ENCODE results near the gene FAS. TPM values are rescaled to one million over a fixed set of nuclear protein-coding genes. Genes with fewer than 3 reads are reported as not detected.

Gene FAS
- polyA plus RNA-seq, 1 donor: 6.2 TPM

DNA sequence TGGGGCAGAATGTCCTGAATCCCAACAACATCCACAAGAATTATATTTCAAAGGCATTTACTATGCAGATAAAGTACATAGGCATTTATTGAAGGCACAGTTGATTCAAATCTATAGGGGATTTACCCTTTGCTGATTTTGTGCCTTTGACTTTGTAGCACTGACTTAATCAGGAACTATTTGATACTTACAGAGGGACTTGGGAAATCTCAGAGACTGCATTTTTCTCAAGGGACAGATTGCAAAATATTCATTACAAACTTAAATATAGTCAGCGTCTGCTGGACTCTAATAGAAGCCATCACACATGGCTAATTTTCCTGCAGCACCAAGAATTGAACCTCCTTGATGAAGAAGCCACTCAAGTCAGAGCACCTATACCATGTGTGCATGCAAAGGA lies 44.9 kb downstream of the FAS start:
- no peak for DNase-seq (ENCODE audit: low read depth)

DNA sequence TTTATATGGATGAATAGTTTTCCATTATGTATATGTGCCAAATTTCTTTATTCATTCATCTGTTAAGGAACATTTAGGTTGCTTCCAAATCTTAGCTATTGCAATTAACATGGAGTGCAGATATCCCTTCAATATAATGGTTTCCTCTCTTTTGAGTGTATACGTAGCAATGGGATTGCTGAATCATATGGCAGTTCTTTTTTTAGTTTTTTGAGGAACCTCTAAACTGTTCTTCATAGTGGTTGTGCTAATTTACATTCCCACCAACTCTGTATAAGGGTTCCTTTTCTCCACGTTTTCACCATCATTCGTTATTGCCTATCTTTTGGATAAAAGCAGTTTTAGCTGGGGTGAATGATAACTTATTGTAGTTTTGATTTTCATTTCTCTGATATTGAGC lies 46.5 kb downstream of the FAS start:
- no peak for DNase-seq (ENCODE audit: low read depth)

DNA sequence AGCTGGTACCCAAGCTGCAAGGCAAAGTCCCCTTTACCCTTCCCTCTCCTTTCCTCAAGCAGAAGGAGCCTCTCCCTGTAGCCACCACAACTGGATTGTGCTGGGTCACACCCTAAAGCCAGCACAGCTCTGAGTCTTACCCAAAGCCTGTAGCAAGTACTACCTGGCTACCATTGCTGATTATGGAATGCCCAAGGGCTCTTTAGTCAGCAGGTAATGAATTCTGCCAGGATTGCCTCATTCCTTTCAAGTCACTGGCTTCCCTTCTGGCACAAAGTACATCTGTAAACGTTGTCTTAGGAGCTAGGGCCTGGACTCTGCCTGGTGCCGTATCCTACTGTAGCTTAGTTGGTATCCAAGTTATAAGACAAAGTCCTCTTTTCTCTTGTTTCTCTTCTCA lies 52.0 kb downstream of the FAS start:
- no peak for DNase-seq (ENCODE audit: low read depth)

DNA sequence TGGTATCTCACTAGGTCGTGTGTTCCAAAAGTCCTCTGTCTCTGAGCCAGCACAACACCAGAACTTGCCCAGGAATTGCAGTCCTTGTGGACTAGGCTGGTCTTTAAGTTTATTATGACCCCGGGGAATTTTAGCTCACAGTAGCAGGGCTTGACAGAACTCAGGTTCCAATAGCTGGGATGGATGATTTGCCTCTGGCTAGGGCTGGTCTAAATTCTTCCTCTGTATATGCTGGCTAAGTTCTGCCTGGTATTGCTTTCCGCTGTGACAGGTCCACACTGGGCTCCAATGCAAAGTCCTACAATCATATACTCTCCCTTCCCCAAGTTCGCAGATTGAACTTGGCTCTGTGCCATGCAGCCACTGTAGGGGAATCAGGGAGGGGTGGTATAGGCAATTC lies 52.5 kb downstream of the FAS start:
- no peak for DNase-seq (ENCODE audit: low read depth)

DNA sequence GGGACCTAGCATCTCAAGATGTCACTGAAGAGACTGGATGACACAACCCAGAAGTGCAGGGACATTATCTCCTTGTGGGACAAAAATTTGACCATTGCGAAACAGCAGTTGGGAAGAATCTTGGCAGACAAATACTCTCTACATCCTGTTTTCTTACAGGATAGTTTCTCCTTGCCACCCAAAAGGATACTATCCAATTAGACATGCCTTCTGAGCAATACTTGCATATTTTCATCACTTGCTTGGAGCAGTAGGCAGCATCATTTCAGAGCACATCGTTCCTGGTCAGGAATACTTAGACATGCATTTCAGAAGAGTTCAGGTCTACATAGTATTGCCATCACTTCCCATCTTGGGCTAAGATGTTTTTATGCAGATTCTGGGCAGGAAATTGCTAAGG lies 56.8 kb downstream of the FAS start:
- no peak for DNase-seq (ENCODE audit: low read depth)

DNA sequence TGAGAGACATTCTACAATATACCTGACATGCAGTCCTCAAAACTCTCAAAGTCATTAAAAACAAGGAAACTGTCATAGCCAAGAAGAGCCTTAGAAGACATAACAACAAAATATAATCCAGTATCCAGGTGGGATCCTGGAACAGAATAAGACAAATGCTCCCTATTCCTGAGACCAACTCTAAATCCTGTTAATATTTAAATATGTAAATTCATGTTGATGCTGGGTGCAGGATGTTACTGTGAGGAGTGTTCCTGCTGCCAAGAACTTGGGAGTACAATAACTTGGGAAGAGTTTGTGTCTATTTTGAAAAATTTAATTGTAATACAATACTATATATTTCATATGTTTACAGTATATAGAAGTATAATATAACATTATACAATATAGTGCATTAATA lies 61.0 kb downstream of the FAS start:
- no peak for DNase-seq (ENCODE audit: low read depth)

DNA sequence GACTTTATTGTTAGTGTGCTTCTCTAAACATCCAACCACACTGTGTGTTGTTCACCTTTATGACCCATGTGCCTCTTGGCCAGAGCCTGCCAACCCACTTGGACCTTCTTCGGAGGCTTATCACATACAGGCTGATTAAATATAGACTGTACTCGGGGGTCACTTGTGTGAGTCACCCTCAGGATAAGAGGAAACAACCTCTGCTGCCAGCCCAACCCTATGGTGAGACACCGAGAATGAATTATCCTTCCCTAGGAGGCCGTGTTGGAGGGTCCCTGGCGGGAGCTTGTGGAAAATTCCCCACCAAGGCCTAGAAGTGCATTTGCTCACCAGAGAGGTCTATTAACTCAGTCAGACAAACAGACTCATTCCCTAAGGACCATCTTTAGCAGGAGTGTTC lies 63.0 kb downstream of the FAS start:
- no peak for DNase-seq (ENCODE audit: low read depth)

DNA sequence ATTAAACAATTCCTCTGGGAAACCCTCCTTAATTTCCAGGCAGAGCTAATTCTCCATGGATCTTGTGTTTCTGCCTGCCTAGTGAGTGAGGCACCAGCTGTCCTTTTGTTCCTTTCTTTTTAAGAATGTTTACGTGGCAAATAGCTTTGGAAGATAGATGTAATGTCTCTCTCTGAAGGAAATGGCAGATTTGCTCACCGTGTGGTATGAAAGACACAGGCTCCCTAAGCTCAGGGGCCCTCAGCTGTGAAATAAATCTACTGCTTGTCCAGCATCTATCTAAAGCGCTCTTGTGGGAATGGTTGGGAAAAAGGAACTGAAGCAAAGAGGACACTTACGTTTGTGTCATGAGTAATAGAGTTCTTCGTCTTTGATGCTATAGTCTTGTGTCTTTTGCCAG lies 64.6 kb downstream of the FAS start:
- DNase-seq (ENCODE audit: low read depth): no peak

DNA sequence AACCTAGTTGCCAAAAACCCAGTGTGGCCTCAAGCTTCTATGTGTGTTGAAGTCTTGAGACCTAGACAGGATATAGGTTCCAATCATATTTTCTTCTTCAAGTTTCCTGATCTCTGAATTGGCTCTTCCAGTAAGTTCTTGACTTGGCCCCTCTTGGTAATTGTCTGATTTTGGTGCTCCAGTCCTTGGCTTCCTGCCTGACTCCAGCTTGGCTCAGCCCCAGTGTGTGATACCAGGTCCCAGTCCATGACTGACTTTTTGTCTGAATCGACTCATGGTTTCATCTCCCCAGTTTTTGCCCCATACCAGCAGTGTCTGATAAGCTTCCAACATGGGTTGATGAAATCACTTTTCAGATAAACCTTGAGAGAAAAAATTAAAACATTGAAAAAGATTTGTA lies 72.3 kb downstream of the FAS start:
- DNase-seq (ENCODE audit: low read depth): no peak

DNA sequence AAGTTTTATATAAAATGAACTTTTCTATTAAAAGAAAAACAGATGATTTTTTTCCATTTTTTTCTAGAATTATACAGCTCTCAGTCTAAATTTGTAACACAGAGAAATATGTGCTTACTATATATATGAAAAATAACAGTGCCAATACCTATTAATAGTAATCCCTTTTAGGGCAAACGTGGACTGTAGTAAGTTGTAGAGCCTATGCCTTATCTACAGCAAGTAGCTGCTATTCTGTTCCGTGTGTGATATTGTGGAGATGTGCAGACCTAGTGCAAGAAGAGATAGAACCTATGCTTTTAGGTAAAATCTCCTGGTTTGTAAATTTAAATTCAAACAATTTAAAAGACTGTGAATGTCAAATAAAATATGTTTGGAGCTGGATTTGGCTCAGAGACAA lies 72.9 kb downstream of the FAS start:
- no peak for DNase-seq (ENCODE audit: low read depth)

DNA sequence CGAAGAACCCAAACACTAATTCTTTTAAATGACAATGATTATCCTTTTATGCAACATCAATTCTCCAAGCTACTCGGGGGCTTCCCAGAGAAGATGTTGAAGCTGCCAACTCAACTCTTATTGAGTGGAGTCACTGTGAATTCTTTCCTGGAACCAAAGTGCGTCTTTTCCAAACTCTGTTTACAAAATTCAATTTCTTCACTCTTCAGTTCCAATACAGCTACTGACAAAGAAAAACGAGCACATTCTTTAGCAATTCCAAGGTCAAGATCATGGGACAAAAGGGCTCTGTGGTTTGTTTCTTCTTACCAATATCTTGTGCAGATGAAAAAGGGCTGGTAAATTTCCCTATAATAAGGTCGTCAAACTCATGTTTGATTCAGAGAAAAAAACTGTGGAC lies 74.2 kb downstream of the FAS start:
- no peak for DNase-seq (ENCODE audit: low read depth)

Other genes starting within 250 kb of the FAS start
- not detected for gene LIPN, start 230.8 kb upstream of the FAS start, polyA plus RNA-seq (ENCODE audit: insufficient read length)
- not detected for gene LIPM, start 188.1 kb upstream of the FAS start, polyA plus RNA-seq (ENCODE audit: insufficient read length)
- gene ANKRD22, start 139.0 kb upstream of the FAS start, polyA plus RNA-seq (ENCODE audit: insufficient read length): 0.11 TPM
- gene STAMBPL1, start 110.6 kb upstream of the FAS start, polyA plus RNA-seq (ENCODE audit: insufficient read length): 6.5 TPM
- gene ACTA2, start 38.0 kb upstream of the FAS start, polyA plus RNA-seq (ENCODE audit: insufficient read length): 183 TPM
- 0.35 TPM for gene CH25H, start 216.5 kb downstream of the FAS start, polyA plus RNA-seq (ENCODE audit: insufficient read length)

Data from forelimb muscle (tissue), 1 donor.